Activated naive CD4-positive, alpha-beta T cell treated with anti-CD3 and anti-CD28 coated beads, Interleukin-2, amount 50 U/mL, for 16 hours (primary cell): Measurements from ENCODE around the gene PACC1.

Experiments
- DNase-seq: peaks from one replicate; pipeline ENCODE4 v3.0.0-alpha.2; 2020

PACC1 gene

DNA sequence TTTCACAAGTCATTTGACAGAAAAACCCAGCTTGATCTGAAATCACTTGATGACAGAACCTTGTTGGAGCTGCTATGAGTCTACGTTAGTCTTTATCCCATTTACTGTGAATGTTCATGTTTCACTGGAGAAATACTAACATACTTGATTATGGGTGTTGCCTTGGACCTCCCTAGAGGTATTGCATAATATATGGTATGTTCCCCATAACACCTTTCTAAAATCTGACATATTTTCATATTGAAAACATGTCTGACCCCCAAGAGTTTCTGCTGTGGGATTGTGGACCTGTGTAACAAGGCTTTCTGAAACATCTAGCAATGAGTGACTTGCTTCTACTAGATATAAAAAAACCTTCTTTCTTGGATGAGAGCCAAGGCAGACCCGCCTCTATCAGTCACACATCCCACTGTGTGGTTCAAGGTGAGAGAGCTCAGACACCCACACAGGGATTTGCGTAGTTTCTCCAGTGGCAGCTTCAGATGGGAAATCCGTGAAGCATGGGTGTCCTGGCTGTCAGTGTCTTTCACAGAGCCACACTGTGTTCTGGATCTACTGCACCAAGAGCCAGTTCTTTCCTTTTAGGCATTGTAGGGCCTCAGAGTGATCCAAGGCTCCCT lies 22.6 kb upstream of the PACC1 start:
- no peak for DNase-seq

DNA sequence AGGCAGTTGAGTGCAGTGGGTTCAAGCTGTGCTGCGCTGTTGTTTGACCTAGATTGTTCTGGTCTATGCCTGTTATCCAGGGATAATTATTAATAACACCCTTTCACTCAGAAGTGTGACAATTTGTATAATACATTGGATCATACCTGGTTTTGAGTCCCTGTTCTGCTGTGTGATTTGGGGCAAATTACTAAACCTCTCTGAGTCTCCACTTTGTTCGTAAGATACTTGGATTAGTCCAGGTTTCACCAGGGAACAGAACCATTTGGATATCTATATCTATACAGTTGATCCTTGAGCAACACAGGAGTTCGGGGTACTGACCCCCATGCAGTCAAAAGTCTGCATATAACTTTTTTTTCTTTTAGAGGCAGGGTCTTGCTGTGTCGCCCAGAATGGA lies 20.3 kb upstream of the PACC1 start:
- no peak for DNase-seq

DNA sequence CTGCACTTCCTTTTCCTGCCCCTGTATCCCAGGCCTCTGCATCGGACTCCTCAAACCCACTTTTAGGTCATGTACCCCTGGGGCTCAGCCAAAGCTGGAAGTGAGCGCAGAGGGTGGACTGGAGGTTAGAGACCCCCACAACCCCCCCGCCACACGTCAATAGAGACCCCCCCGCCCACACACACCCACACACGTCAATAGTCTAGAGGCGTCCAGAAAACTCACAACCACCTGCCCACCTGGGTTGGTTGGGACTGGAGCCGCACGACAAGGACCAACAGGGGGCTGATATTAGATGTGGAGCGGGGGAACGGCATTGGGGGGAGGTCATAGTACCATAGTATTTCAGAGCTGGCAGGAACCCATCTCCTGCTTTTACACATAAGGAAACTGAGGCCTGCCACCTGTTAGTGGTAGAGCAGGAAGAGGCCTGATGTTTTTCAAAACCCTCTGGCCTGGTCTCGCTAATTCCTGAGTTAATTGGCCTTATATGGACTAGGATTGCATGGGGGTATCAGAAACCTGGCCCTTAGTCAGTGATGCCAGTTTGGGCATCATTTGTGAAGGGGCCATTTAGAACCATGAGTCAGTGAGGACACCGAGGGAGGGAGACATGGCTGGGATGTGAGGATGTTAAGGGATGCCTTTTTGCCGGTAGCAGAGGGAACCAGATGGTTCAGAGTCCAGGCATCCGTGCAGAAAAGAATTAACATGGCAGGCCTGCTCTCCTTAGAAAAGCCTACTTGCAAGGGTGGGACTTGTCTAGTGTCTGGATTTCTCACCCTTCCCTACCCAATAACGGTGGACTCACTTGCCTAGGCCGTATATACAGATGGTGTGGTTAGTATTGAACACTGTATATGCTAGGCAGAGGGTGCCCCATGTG lies 19.1 kb upstream of the PACC1 start:
- DNase-seq = no peak

GRCh38 chr1:212432661-212433576 lies 18.2 kb upstream of the PACC1 start, which contains the start of gene NENF:
TSS of gene NENF (plus strand) at chr1:212432920. CDS start at chr1:212432944, 24 bp downstream.
- DNase-seq = peak; percentile 81

DNA sequence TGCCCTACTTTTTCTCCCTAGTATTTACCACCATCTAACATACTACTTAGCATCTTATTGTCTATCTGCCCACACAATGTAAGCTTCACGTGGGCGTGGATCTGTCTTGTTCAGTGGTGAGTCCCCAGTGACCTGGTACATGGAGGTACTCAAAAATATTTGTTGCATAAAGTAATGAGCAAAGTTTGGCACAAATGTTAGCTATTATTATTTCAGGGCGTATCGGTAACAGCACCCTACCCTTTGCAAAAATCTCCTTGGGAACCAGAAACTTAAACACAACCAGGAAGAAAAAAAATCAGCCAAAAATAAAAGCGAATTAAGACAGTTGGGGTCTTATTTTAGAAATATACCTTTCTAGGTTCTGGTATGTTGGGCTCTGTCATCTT lies 17.6 kb upstream of the PACC1 start:
- no peak for DNase-seq

DNA sequence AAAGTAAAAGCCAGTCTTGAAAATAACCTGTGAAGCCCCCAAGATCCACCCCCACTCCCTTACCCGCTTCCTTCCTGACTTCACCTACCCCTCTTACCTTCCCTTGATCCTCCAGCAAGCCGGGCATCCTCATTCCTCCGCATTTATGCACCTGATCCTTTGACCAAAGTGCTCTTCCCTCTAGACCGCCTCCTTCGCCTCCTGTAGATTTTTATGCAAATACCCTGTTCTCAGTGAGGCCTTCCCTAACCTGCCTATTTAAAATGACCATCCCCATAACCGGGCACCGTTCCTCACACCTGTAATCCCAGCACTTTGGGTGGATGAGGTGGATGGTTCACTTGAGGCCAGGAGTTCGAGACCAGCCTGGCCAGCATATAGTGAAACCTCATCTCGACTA lies 17.0 kb upstream of the PACC1 start:
- DNase-seq = no peak

DNA sequence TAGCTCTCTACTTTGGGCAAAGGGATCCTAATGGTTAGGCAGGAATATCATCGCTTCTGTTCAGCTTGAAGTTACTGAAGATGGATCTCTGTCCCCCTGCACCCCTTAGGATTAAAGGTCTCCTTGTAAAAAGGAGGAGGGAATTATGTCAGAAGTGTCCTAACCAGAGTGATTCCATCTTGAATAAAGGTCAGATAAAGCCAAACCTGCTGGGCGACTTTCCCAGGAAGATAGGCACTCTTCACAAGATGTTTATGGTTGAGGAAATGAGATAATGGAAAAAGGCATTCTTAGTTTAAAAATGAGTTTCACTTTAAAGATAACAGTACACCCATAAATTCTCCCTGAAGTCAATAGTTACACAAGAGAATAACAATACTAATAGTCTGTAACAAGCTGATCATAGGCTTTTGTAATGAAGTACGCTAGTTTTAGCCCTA lies 16.3 kb upstream of the PACC1 start:
- no peak for DNase-seq

GRCh38 chr1:212430416-212430815 lies 15.7 kb upstream of the PACC1 start:
- DNase-seq = no peak

DNA sequence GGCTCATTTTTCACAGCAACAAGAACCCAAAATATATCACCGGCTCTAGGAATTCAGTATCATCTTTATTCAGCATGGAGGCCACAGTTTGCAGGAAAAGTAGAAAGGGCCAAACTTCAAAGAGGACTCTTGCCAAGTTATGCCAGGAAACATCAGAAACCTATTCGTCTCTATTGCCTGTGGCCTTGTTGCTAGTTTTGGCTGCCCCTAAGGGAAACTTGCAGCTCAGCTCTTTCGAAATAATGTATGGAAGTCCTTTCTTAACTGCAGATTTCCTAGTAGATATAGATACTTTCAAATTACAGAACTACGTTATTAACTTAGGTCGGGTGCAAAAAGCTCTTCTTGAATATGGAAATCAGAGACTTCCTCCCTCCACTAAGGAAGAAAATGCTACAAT lies 13.8 kb upstream of the PACC1 start:
- DNase-seq = no peak

GRCh38 chr1:212423879-212424278 lies 9.2 kb upstream of the PACC1 start:
- DNase-seq = no peak

- DNase-seq = no peak
These were observed 6.5 kb upstream of the PACC1 start for GRCh38 chr1:212421165-212421564.

- no peak for DNase-seq
These were observed 588 bp upstream of the PACC1 start for GRCh38 chr1:212415107-212415841.

DNA sequence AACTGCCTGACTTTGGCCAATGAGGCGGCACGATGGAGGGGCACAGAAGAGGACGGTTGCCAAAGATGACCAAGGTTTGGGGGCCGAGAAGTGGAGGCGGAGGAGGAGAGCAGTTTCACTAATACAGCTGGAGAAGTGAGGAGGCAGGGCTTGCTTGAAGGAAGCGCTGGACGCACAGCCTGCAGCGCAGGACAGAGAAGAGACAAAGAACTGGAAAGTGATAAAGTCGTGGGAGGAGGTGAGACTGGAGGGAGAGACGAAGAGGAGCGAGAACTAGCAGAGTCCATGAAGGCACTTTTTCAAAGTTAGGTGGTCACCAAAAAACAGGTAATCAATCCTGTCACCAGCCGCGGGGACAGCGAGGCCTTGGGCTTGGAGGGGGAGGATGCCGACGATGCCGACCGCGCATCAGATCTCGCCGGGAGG lies 771 bp downstream of the PACC1 start:
- no peak for DNase-seq

GRCh38 chr1:212412374-212412773 lies 2.3 kb downstream of the PACC1 start:
- no peak for DNase-seq

DNA sequence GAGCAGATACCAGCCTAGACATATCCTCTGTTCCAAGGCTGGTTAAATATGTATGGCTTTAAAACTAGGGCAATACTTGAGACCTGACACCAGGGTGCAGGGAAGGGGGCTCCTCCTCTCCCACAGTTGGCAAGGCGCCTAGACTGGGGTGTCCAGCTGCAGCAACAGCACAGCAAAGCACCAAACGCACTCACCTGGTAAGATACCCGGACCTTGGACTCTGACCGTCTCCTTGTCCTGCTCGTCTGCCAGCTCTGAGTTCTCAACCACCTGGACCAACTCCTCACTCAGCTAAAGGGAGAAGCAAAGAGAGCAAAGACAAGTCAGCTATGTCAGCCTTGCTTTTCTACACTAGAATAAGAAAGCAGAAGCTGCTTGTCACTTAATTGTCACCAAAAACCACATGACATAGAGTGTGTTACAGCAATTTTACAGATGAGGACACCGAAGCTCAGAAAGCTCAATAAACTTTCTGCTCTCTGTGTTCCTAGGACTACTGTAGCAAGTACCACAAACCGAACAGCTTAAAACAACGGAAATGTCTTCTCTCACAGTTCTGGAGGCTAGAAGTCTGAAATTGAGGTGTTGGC lies 4.4 kb downstream of the PACC1 start:
- DNase-seq = no peak

GRCh38 chr1:212402666-212403321 lies 11.9 kb downstream of the PACC1 start:
- DNase-seq = no peak

- DNase-seq = no peak
These were observed 12.7 kb downstream of the PACC1 start for GRCh38 chr1:212401838-212402582.

DNA sequence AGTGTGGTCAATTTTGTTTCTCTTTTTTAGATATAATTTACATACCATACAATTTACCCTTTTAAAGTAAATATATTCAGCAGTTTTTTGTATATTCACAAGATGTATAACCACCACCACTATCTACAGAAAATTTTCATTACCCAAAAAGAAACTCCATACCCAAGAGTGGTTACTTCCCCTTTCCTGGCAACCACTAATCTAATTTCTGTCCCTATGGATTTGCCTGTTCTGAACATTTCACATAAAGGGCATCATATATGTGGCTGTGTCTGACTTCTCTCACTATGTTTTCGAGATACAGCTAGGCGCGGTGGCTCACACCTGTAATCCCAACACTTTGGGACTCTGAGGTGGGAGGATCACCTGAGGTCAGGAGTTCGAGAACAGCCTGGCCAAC lies 13.6 kb downstream of the PACC1 start:
- DNase-seq = no peak

GRCh38 chr1:212397171-212397570 lies 17.5 kb downstream of the PACC1 start:
- DNase-seq = no peak

- DNase-seq = no peak
These were observed 18.0 kb downstream of the PACC1 start for GRCh38 chr1:212396638-212397037.
